OCI-LY1 (cell line): ENCODE measurements around the gene VWA8.

ENCODE experiments used
- H2AFZ ChIP-seq: fragments of 200-600 bp; sonication (generic), shearing (Covaris generic); 2 replicates; pipeline ENCODE4 v1.6.0; 2014; ENCODE audit warnings: antibody characterized with exemption, mild to moderate bottlenecking, low read length
- H3F3A ChIP-seq: fragments of 200-600 bp; sonication (generic), shearing (Covaris generic); 2 replicates; pipeline ENCODE4 v1.6.0; 2014; ENCODE audit warnings: mild to moderate bottlenecking, antibody characterized with exemption, low read length, moderate library complexity; ENCODE audit not compliant: insufficient read depth
- H3K27ac ChIP-seq: fragments of 200-600 bp; sonication (generic); 2 replicates; pipeline ENCODE4 v1.5.1; 2014; ENCODE audit warnings: low read length, mixed run types, mild to moderate bottlenecking, low read depth; ENCODE audit not compliant: poor library complexity, severe bottlenecking
- H3K27me3 ChIP-seq: fragments of 200-600 bp; sonication (generic); 2 replicates; pipeline ENCODE4 v1.6.0; 2014; ENCODE audit warnings: antibody characterized with exemption, mild to moderate bottlenecking, low read length, moderate library complexity; ENCODE audit not compliant: insufficient read depth
- H3K36me3 ChIP-seq: fragments of 200-600 bp; sonication (generic); 2 replicates; pipeline ENCODE4 v1.6.1; 2014; ENCODE audit warnings: mild to moderate bottlenecking, antibody characterized with exemption, low read length, moderate library complexity, mixed read lengths; ENCODE audit not compliant: insufficient read depth
- H3K4me1 ChIP-seq: fragments of 200-600 bp; sonication (generic); 2 replicates; pipeline ENCODE4 v1.5.1; 2014; ENCODE audit warnings: mild to moderate bottlenecking, low read length, moderate library complexity; ENCODE audit not compliant: insufficient read depth, severe bottlenecking
- H3K4me2 ChIP-seq: fragments of 200-600 bp; sonication (generic), shearing (Covaris generic); 2 replicates; pipeline ENCODE4 v1.6.1; 2014; ENCODE audit warnings: low read length
- H3K4me3 ChIP-seq: fragments of 200-600 bp; sonication (generic); 2 replicates; pipeline ENCODE4 v1.5.1; 2014; ENCODE audit warnings: low read length, low read depth, mild to moderate bottlenecking, mixed read lengths; ENCODE audit not compliant: poor library complexity, severe bottlenecking
- H3K79me2 ChIP-seq: fragments of 200-600 bp; shearing (Covaris generic); 2 replicates; pipeline ENCODE4 v1.6.1; 2016; ENCODE audit warnings: mixed run types, low read length, mixed read lengths; ENCODE audit not compliant: insufficient read depth
- H3K9ac ChIP-seq: fragments of 200-600 bp; sonication (generic), shearing (Covaris generic); 2 replicates; pipeline ENCODE4 v1.6.1; 2014; ENCODE audit warnings: mild to moderate bottlenecking, low read length, mixed read lengths
- H3K9me2 ChIP-seq: fragments of 200-600 bp; sonication (generic), shearing (Covaris generic); 2 replicates; pipeline ENCODE4 v1.6.1; 2014; ENCODE audit warnings: low read depth, mild to moderate bottlenecking, low read length, mixed read lengths
- H3K9me3 ChIP-seq: fragments of 200-600 bp; shearing (Covaris generic); 2 replicates; pipeline ENCODE4 v1.6.1; 2014; ENCODE audit warnings: low read length, mixed read lengths
- H4K20me1 ChIP-seq: fragments of 200-600 bp; sonication (generic), shearing (Covaris generic); 2 replicates; pipeline ENCODE4 v1.6.0; 2016; ENCODE audit warnings: mild to moderate bottlenecking, low read length; ENCODE audit not compliant: insufficient read depth
- EZH2 ChIP-seq: fragments of 200-600 bp; sonication (generic), shearing (Covaris generic); IDR thresholded peaks from 2 replicates; pipeline ENCODE4 v1.8.0; 2017; ENCODE audit warnings: borderline replicate concordance, mixed run types, mild to moderate bottlenecking, antibody characterized with exemption, low read length, moderate library complexity, mixed read lengths
- TF ChIP-seq, protein P1 (sequence below): fragments of 200-600 bp; sonication (generic), shearing (Covaris generic); IDR thresholded peaks from 2 replicates; pipeline ENCODE4 v1.5.1; 2017; ENCODE audit warnings: mild to moderate bottlenecking, antibody characterized with exemption, low read length, moderate library complexity, mixed read lengths

VWA8 gene

DNA sequence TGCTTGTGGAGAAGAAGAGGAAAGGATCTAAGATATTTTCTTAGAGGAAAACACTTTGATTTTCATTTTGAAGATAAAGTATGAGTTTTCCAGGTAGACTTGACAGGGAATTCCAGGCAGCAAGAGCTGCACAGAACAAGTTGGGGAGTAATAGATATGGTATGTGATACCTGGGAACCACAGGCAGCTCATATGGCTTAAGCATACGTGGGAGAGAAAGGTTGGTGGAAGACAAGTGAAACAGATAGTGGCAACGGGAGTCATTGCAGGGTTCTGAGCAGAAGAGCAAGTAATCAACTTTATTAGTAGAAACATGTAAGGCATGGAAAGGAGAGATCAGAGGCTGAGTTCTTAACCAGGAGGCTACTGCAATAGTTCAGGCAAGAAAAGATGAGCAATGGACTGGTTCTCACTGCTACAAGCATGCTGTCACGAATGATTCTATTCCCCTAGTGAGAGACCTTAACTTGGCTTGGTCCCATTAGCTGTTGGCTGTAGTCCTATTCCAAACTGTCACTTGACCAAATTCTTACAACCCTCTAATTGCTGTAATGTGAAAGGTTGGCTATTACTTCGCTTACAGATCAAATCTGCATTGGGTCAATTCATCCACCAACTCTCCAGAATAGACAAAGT is 217.9 kb downstream of the VWA8 start:
- Histone ChIP-seq H3K9ac (no peak overlapping the region), H3K36me3 (0 out of 2 replicates have a peak, but pooled peaks cover 5% of the 10 kb centered on the region), H3K4me2 (no peak overlapping the region), H3K9me2 (no peaks in the 10 kb centered on the region), H3K4me3 (no peak overlapping the region), H3K27ac (no peak overlapping the region), H4K20me1 (no peaks in the 10 kb centered on the region), H2AFZ (no peak overlapping the region), H3K79me2 (no peaks in the 10 kb centered on the region), H3K9me3 (no peaks in the 10 kb centered on the region), H3K27me3 (no peaks in the 10 kb centered on the region), H3F3A (no peaks in the 10 kb centered on the region), H3K4me1 (no peaks in the 10 kb centered on the region)
- no peak for TF ChIP-seq EZH2
- TF ChIP-seq, protein P1, sequence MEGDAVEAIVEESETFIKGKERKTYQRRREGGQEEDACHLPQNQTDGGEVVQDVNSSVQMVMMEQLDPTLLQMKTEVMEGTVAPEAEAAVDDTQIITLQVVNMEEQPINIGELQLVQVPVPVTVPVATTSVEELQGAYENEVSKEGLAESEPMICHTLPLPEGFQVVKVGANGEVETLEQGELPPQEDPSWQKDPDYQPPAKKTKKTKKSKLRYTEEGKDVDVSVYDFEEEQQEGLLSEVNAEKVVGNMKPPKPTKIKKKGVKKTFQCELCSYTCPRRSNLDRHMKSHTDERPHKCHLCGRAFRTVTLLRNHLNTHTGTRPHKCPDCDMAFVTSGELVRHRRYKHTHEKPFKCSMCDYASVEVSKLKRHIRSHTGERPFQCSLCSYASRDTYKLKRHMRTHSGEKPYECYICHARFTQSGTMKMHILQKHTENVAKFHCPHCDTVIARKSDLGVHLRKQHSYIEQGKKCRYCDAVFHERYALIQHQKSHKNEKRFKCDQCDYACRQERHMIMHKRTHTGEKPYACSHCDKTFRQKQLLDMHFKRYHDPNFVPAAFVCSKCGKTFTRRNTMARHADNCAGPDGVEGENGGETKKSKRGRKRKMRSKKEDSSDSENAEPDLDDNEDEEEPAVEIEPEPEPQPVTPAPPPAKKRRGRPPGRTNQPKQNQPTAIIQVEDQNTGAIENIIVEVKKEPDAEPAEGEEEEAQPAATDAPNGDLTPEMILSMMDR, result no peak

DNA sequence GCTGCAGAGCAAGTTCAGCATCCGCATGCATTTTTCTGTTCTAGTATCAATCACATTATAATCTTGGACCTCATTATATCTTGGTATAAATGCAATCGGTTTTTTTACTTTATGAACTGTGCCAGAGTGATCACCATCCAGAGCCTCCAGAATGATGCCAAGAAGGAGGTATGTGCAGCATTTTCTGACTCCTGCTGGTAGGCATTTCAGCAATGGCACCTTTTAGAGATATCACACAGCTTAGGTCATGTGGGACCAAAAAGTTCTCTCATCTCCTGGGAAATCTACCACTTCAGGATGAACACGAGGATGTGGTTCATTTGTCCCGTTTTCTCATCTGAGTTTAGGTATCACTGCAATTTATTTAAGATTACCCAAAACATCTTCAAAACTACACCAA is 220.4 kb downstream of the VWA8 start:
- Histone ChIP-seq H3K4me1 (no peaks in the 10 kb centered on the region), H3K9me2 (no peaks in the 10 kb centered on the region), H3K9me3 (no peaks in the 10 kb centered on the region), H3K4me2 (no peak overlapping the region), H3K27ac (no peak overlapping the region), H4K20me1 (no peaks in the 10 kb centered on the region), H3K27me3 (no peaks in the 10 kb centered on the region), H3K9ac (no peak overlapping the region), H3K36me3 (no peaks in the 10 kb centered on the region), H3K79me2 (no peaks in the 10 kb centered on the region), H3F3A (no peaks in the 10 kb centered on the region), H2AFZ (no peak overlapping the region), H3K4me3 (no peak overlapping the region)
- TF ChIP-seq, protein P1, result no peak
- no peak for TF ChIP-seq EZH2

DNA sequence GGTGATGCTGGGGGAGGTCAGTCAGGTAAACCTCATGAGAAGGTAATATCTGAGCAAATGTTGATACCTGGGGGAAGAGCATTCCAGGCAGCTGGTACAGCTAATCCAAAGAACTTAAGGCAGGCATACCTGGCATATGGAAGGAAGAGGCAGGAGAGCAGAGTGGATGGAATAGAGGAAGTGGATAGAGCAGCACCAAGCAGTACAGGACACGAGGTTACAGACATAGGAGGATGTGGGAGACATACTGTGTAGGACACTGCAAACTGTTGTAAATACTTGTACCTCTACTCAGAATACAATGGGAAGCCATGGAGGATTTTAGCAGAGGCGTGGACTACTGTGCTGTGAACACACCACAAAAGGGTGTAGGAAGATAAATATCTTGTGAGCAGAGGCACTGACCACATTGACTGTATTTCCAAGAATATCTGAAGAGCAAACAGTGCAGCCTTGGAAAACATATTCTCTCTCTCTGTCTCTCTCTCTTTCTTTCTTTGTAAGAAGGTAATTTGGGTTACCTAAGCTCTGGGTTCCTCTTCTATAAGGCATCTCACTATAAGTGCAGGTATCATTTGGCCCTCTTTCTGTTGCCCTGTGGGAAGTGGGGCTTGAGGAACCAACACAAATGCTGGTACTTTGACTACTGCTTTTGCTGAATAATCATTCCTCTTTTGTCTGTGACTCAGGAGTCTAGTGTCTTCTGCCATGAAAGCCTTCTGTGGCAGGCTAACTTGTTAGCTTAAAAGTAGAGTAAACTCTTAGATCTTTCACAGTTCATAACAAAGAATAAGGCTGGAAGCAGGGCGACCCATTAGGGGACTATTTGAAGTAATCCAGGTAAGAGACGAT is 238.0 kb downstream of the VWA8 start:
- Histone ChIP-seq H3K4me3 (no peak overlapping the region), H3K27ac (no peak overlapping the region), H3K9ac (no peak overlapping the region), H3F3A (no peaks in the 10 kb centered on the region), H3K4me1 (no peaks in the 10 kb centered on the region), H3K9me3 (no peaks in the 10 kb centered on the region), H3K27me3 (no peaks in the 10 kb centered on the region), H3K4me2 (no peak overlapping the region), H3K79me2 (no peaks in the 10 kb centered on the region), H3K36me3 (peaks cover 21% of the 10 kb centered on the region; the same call in 1 of the 2 replicates), H2AFZ (no peak overlapping the region), H3K9me2 (no peaks in the 10 kb centered on the region), H4K20me1 (no peaks in the 10 kb centered on the region)
- TF ChIP-seq EZH2, result no peak
- TF ChIP-seq, protein P1, result no peak
